Measurements from ENCODE around the gene CHCHD4.

CHCHD4 gene

GRCh38 chr3:14138878-14139655, 14.4 kb upstream of the CHCHD4 start:
- TF ChIP-seq REST (IDR thresholded peaks at IDR 0.05; ENCODE audit: insufficient read depth in 1 of 2, low read depth in 2 of 2, low read length in 2 of 2) (no peak), SIN3A (IDR thresholded peaks at IDR 0.05; ENCODE audit: borderline replicate concordance, insufficient read depth, low read length) (no peak), POLR2AphosphoS5 (IDR thresholded peaks at IDR 0.05; ENCODE audit: low read depth, low read length) (no peak), FOXP2 (optimal IDR thresholded peaks at IDR 0.05; ENCODE audit: borderline replicate concordance, extremely low read depth, extremely low read length, insufficient read depth) (no peak), TAF1 (IDR thresholded peaks at IDR 0.05; ENCODE audit: borderline replicate concordance, insufficient read depth, low read length) (no peak)

- TF ChIP-seq TAF1 (IDR thresholded peaks at IDR 0.05; ENCODE audit: borderline replicate concordance, insufficient read depth, low read length), result no peak
- no peak for TF ChIP-seq REST (IDR thresholded peaks at IDR 0.05; ENCODE audit: insufficient read depth in 1 of 2, low read depth in 2 of 2, low read length in 2 of 2)
- no peak for TF ChIP-seq POLR2AphosphoS5 (IDR thresholded peaks at IDR 0.05; ENCODE audit: low read depth, low read length)
- TF ChIP-seq FOXP2 (optimal IDR thresholded peaks at IDR 0.05; ENCODE audit: borderline replicate concordance, extremely low read depth, extremely low read length, insufficient read depth), result no peak
- no peak for TF ChIP-seq SIN3A (IDR thresholded peaks at IDR 0.05; ENCODE audit: borderline replicate concordance, insufficient read depth, low read length)
Observed at GRCh38 chr3:14138109-14138877, 13.6 kb upstream of the CHCHD4 start.

- TF ChIP-seq REST (IDR thresholded peaks at IDR 0.05; ENCODE audit: insufficient read depth in 1 of 2, low read depth in 2 of 2, low read length in 2 of 2) (no peak), FOXP2 (optimal IDR thresholded peaks at IDR 0.05; ENCODE audit: borderline replicate concordance, extremely low read depth, extremely low read length, insufficient read depth) (no peak), SIN3A (IDR thresholded peaks at IDR 0.05; ENCODE audit: borderline replicate concordance, insufficient read depth, low read length) (no peak), TAF1 (IDR thresholded peaks at IDR 0.05; ENCODE audit: borderline replicate concordance, insufficient read depth, low read length) (no peak), POLR2AphosphoS5 (IDR thresholded peaks at IDR 0.05; ENCODE audit: low read depth, low read length) (no peak)
Observed at GRCh38 chr3:14137445-14137844, 12.8 kb upstream of the CHCHD4 start.

- TF ChIP-seq SIN3A (IDR thresholded peaks at IDR 0.05; ENCODE audit: borderline replicate concordance, insufficient read depth, low read length), result no peak
Observed at GRCh38 chr3:14137004-14137403, 12.3 kb upstream of the CHCHD4 start.

GRCh38 chr3:14135581-14135980, 10.9 kb upstream of the CHCHD4 start:
- TF ChIP-seq REST (IDR thresholded peaks at IDR 0.05; ENCODE audit: insufficient read depth in 1 of 2, low read depth in 2 of 2, low read length in 2 of 2) (no peak), POLR2AphosphoS5 (IDR thresholded peaks at IDR 0.05; ENCODE audit: low read depth, low read length) (no peak), SIN3A (IDR thresholded peaks at IDR 0.05; ENCODE audit: borderline replicate concordance, insufficient read depth, low read length) (no peak), FOXP2 (optimal IDR thresholded peaks at IDR 0.05; ENCODE audit: borderline replicate concordance, extremely low read depth, extremely low read length, insufficient read depth) (no peak), TAF1 (IDR thresholded peaks at IDR 0.05; ENCODE audit: borderline replicate concordance, insufficient read depth, low read length) (no peak)

Data from PFSK-1 (cell line).